Measurements from ENCODE around the gene RBBP9.
"Not testable (repeated sequence)": the region's sequence is repeated elsewhere in the genome, so short reads cannot be mapped to it uniquely, and the experiment has no call there.

Gene RBBP9

GRCh38 chr20:18501672-18502071, 4.6 kb upstream of the RBBP9 start:
- not testable (repeated sequence) for DNase-seq

DNA sequence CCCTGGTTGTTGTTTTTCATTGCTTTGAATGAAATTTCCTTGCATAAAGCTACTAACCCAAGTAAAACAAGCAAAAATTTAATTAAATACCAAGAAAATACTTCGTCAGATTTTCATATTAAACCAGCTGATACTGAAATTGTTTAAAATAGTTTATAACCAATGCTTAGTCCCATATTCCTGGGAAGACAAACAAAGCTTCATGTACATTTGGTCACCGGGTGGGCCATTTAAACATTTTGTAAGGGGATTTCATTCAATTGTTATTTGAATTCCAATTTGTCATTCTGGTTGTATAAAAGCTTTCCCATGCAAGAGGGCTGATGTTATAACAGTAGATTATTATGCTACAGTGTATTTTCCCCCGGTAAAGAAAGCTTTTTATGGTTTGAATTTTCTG, 578 bp upstream of the RBBP9 start:
- DNase-seq, result no peak

GRCh38 chr20:18496042-18496441, 983 bp downstream of the RBBP9 start:
- no peak for DNase-seq

- no peak for DNase-seq
Measured at GRCh38 chr20:18488301-18488700, 8.7 kb downstream of the RBBP9 start.

DNA sequence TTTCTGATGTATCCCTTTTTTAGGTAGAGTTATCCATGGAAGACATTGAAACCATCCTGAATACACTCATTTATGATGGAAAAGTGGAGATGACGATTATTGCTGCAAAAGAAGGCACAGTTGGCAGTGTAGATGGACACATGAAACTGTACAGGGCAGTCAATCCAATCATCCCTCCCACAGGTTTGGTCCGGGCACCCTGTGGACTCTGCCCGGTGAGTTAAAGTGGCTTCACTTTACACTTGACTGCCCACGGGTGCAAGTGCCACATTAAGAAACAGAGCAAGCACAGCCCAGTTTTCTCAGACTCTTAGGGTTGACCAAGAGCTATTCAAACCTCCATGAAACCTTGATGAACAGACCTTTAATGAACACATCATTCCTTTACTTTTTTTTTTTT, 15.4 kb downstream of the RBBP9 start:
- DNase-seq, result no peak

DNA sequence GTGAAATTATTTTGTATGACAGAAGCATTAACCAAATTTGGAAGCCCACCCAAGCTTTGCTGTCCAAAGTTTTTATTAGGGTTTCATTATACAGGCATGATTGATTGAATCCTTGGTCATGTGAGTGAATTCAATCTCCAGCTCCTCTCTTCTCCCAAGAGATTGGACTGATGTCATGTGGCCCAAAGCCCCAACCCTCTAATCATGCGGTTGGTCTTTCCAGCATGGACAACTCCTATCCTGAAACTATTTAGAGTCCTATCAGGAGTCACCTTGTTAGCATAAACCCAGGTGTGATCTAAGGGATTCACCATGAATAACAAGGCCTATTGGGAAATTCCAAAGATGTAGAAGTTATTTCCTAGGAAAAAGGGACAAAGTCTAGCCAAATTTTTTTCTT, 19.2 kb downstream of the RBBP9 start:
- no peak for DNase-seq

- no peak for DNase-seq
Measured at GRCh38 chr20:18477218-18477617, 19.8 kb downstream of the RBBP9 start.

DNA sequence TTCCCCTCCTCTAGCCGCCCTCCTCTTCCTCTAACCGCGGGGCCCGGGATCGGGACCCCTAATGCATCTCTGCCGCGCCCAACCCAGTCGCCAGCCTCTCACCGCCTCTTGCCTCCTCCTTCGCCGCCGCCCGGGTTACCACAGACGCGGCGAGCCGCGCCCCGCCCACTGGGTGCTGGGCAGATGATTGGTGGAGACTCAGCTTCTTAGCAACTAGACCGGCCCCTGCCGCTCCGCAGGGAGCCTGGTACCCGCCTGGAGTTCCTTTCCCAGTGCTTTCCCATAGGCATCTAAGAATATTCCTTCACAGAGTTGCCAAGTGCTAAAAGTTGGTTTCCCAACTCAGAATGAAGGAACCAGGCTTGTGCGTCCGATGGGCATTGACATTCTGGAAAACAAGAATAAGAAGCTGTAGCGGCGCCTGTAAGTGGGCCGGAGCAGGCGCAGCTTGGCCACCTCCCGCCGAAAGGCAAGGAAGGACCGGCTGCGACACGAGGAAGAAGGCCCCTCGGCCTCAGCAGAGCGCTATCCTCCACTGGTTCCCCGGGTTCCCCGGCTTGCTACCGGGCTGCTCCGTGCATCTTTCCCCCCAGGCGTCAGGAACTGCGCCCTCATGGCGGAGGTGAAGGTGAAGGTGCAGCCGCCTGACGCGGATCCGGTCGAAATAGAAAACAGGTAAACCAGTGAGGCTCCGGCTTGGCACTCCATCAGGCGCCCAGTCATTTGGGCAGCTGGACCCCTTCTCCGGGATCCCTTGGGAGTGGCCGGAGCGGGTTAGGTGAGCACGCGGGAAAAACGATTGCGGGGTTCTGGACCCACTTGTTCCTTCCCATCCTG, 29.9 kb downstream of the RBBP9 start, which contains the start of the genes DZANK1 and POLR3F:
DZANK1 (minus strand) TSS at position 137 of the 837 bp plus-strand sequence. CDS start 1,672 bp downstream, outside the sequence.
POLR3F (plus strand) TSS at position 497 of the 837 bp plus-strand sequence; CDS start at position 614, 117 bp downstream.
- DNase-seq, result peak; percentile 84

DNA sequence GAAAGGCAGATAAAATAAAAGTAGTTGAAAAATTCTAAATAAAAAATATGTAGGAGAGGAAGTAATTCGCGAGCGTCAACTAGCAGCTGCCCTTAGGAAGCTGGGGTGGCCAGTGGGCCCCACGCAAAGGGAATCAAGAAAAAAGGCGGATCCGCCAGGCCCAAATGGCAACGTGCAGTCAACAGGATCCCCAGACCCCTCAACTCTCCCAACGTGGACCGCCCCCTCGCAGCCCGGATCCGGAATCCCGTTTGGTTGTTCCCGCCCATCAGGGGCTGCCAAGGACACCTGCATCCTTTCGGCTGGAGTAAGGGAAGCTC, 30.5 kb downstream of the RBBP9 start:
- peak; percentile 58 for DNase-seq

DNA sequence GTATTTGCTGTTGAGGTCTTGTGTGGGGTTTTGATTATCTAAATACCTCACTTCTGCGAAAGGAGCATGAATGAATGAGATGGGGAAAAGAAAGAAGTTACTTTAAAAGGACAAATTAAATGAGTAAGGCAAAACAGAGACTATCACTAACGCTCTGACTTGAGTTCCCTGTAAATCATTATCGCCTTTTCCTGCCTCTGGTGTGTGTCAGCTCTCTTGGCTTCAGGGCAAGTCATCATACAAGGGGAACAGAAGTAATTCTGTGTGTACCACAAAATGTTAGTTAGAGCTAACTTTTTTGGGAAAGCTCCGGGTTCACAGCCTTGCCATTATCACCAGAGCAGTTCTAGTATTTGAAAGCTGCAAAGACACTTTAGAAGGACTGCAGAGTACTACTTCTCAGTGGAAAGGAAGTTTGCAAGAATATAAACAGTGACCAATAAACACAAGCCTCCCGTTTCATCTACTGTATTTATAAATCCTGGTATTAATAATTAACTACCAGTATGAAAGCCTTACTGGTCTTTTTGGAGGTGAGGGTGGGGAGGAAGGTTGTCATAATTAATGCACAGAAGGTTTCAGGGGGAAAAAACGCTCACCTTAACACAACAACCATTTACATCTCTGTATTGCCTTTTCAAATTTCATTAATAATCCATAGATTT, 31.4 kb downstream of the RBBP9 start:
- no peak for DNase-seq

- DNase-seq, result no peak
Measured at GRCh38 chr20:18456600-18456999, 40.4 kb downstream of the RBBP9 start.

DNA sequence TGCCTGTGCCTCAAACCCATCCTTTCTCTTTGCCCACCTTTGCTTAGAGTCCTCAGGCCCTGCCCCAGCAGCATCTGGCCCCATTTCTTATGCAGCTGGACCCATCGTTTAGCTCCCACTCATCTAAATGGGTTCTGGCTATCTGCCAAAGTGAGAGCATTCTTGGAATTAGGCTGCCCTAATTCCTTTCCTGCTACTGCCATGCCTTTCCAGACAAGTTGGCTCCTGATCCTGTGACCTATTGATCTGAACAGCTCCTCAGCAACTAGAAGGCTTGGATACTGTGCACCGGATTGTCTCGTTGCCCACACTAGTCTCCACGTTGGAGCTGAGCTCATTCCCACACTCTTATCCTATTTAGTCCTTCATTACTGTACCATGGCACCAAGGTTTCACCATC, 53.1 kb downstream of the RBBP9 start:
- no peak for DNase-seq

GRCh38 chr20:18440403-18440802, 56.6 kb downstream of the RBBP9 start:
- DNase-seq, result no peak

GRCh38 chr20:18436847-18437246, 60.2 kb downstream of the RBBP9 start:
- no peak for DNase-seq

Measured in 8988T (cell line).